Jurkat, Clone E6-1 (cell line): ENCODE data around the gene CD48. TPM values are rescaled to one million over a fixed set of nuclear protein-coding genes. Genes with fewer than 3 reads are reported as not detected.

Experiments
- DNase-seq: peaks from one replicate; pipeline ENCODE4 v3.0.0-alpha.2; 2011; ENCODE audit warnings: low read depth, low spot score
- H3K4me3 ChIP-seq: 2 replicates; pipeline ENCODE4 v1.5.1; 2011; ENCODE audit warnings: mild to moderate bottlenecking, low read length, control low read depth, moderate library complexity
- polyA plus RNA-seq: library from polyadenylated mRNA; unstranded; fragments of >200 nt; gene quantifications from one replicate; pipeline ENCODE4 v1.2.1, GENCODE V29; 2012; ENCODE audit warnings: missing spikeins; ENCODE audit not compliant: insufficient read length, insufficient read depth

CD48 gene, protein sequence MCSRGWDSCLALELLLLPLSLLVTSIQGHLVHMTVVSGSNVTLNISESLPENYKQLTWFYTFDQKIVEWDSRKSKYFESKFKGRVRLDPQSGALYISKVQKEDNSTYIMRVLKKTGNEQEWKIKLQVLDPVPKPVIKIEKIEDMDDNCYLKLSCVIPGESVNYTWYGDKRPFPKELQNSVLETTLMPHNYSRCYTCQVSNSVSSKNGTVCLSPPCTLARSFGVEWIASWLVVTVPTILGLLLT
- 6.5 TPM for polyA plus RNA-seq

DNA sequence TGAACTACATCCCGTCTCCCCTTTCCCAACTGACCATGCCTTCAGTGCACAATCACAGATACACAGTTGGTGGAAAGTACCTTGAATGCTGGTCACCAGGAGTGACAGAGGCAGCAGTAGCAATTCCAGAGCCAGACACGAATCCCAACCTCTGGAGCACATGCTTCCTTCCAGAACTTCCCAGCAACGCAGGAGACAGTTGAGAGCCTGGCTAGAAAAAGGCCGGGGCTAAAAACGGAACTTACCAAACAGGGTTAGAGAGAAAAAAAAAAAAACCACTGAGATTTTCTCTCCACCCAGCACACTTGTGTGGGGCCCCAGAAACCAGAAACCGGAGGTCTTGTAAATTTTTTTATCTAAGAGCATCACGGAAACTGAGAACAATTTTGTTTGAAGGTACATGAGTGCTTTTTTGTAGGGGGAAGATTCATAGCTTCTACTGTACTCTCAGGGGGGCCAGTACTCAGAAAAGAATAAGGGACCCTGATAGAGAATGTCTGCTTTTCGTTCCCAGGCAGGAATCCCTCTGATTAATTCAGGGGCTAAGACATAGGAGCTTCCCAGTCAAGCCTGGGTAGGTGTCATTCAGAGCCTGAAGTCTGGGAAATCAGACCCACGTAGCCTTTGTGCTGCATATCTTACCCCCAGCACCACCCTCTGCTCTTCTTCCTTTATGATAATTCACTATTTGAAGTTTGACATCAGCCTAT is at the start of gene CD48:
Gene CD48, minus strand, starts transcription at position 221 of the 710 bp plus-strand sequence. Its CDS starts 59 bp downstream, at position 162.
- peak; percentile 89 for DNase-seq
- peak within 1 kb of the TSS; percentile 74 for H3K4me3 ChIP-seq

DNA sequence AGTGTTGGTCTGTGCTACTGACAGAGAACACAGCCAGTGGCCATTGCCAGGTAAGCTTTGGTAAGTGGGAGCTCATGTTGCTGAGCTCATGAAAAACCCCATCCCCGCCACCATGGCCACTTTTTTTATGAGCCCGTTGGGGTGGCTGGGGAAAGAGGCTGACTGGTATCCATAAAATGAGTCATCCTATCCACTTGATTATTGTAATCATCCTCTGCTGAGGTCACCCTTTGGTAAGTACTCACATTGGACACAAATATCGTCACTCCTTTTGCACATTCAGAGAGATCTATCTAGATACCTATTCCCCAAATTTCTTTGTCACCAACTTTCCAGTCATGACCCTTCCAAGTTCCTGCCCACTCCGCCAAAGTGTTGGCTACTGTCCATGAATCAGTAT is 49.4 kb upstream of the CD48 start:
- DNase-seq, result no peak

GRCh38 chr1:160759740-160760139 is 48.1 kb upstream of the CD48 start:
- DNase-seq, result no peak
- no peak overlapping the region for H3K4me3 ChIP-seq

More for the DNA sequence above, 49.4 kb upstream of the CD48 start:
- H3K4me3 ChIP-seq, result no peak overlapping the region

GRCh38 chr1:160758521-160758920 is 46.9 kb upstream of the CD48 start:
- no peak for DNase-seq
- H3K4me3 ChIP-seq, result no peak overlapping the region

DNA sequence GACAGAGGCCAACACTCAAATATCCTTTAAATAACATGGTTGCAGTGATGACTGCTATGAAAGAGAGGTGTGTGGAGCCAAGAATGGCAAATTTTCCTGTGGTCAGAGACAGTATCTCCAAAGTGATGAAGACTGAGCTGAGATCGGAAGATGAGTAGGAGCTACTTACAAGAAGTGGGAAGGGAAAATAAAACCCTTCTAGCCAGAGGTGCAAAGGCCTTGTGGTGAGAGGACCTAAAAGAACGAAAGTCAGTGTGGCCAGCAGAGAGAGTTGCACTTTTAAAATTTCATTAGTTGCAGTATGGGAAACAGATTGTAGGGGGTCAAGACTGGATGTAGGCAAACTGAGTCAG is 45.2 kb upstream of the CD48 start:
- no peak for DNase-seq
- H3K4me3 ChIP-seq, result no peak overlapping the region

GRCh38 chr1:160755911-160756848 is 44.6 kb upstream of the CD48 start:
- no peak overlapping the region for H3K4me3 ChIP-seq
- DNase-seq, result no peak

GRCh38 chr1:160755461-160755860 is 43.8 kb upstream of the CD48 start:
- DNase-seq, result no peak

DNA sequence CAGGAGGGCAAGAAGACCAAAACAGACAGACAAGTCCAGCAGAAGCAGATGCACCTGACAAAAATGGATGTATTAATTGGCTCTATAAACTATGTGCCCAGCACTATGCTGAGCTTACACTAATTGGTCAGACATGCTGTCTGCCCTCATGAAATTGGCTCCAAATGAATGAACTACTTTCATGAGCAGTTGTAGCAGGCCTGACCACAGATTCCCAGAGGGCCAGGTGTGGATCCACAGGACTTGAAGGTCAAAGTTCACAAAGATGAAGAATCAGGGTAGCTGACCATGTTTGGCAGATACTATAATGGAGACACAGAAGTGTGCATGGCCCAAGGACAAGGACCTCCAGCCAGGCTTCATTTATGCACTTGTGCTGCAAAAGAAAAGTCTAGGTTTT is 42.0 kb upstream of the CD48 start:
- no peak for DNase-seq
- H3K4me3 ChIP-seq, result no peak overlapping the region

More at GRCh38 chr1:160755461-160755860, 43.8 kb upstream of the CD48 start:
- no peak overlapping the region for H3K4me3 ChIP-seq

DNA sequence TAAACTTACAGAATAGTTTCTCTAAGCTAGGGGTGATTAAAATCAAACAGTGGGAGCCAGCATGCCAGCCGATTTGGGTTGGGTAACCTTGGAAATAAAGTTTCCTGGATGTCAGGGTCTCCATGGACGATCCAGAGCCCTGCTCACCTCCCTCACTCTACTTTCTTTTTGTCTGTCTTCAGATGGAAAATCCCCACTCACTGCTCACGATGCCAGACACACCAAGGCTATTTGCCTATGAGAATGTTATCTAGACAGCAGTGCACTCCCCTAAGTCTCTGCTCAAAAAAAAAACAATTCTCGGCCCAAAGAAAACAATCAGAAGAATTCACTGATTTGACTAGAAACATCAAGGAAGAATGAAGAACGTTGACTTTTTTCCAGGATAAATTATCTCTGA is 41.3 kb upstream of the CD48 start:
- H3K4me3 ChIP-seq, result no peak overlapping the region
- DNase-seq, result no peak

DNA sequence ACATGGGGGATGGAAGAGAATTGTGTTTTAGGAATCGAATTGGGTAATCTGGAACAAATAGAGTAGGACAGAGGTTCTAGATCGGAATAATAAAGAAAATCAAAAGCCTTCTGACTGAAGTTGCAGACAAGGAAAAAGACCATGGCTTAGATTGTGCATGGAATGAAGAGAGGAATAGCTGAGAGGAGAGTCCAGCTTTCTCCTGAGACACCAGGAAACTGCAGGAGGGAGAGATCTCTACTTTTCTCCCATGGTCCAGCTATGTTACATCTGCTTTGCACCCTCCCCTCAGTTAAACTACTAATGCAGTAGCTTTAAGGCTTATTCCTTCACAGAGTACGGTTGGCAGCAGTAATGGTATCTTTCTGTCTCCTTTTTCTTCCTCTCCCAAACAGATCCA is 40.8 kb upstream of the CD48 start:
- no peak overlapping the region for H3K4me3 ChIP-seq
- DNase-seq, result no peak

- no peak overlapping the region for H3K4me3 ChIP-seq
- DNase-seq, result no peak
These were observed 39.0 kb upstream of the CD48 start for GRCh38 chr1:160750608-160751007.

DNA sequence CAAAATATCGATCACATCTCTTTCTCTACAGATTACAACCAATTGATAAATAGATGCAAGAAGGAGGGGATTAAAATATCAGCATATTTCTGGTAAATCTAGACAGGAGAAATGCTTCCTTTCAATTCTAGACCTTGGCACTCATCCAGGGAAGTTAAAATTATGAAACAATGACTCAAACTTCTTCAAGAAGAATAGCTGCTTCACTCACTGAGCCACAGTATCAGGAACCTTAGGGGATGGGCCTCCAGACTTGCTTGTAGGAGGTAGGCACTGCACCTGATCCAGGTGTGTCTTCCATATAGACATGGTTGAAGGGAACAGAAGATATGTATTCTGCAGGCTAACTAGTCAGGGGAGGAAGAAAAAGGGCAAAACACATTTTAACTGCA is 37.3 kb upstream of the CD48 start:
- DNase-seq, result no peak

GRCh38 chr1:160748181-160748877 is 36.7 kb upstream of the CD48 start:
- no peak for DNase-seq

More for the DNA sequence above, 37.3 kb upstream of the CD48 start:
- no peak overlapping the region for H3K4me3 ChIP-seq

DNA sequence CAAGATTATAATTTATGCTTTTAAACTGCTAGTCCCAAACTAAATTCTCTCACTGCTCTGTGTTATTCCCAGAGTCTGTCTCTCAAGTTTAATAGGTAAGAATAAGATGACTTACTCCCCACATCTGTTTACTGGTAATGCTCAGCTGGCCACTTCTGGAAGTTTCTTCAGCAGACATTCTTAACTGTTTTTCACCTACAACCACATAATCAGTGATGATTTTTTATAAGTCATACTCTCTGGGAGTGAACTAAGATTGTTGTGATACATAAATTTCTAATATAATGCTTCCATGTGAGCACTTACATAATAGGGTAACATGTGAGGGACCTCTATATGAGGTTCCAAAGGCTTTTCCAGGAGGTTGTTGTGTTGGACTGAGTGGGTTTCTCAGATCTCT is 36.1 kb upstream of the CD48 start:
- DNase-seq, result no peak
- no peak overlapping the region for H3K4me3 ChIP-seq

More at GRCh38 chr1:160748181-160748877, 36.7 kb upstream of the CD48 start:
- H3K4me3 ChIP-seq, result no peak overlapping the region

GRCh38 chr1:160746836-160747500 is 35.3 kb upstream of the CD48 start:
- no peak for DNase-seq
- H3K4me3 ChIP-seq, result no peak overlapping the region

DNA sequence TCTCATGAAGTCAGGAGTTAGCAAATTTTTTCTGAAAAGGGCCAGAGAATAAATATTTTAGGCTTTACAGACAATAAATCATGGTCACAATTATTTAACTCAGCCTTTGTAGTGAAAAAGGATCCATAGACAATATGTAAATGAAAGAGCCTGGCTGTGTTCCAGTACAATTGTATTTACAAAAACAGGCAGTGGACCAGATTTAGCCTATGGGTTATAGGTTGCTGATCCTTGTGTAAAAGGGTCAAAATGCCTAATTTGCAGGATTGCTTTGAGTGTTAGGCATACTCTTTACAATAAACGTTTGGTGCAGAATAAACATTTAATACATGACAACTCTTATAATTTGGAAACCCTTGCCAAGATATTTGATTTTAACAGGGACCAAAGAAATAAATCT is 33.9 kb upstream of the CD48 start:
- H3K4me3 ChIP-seq, result no peak overlapping the region
- no peak for DNase-seq

DNA sequence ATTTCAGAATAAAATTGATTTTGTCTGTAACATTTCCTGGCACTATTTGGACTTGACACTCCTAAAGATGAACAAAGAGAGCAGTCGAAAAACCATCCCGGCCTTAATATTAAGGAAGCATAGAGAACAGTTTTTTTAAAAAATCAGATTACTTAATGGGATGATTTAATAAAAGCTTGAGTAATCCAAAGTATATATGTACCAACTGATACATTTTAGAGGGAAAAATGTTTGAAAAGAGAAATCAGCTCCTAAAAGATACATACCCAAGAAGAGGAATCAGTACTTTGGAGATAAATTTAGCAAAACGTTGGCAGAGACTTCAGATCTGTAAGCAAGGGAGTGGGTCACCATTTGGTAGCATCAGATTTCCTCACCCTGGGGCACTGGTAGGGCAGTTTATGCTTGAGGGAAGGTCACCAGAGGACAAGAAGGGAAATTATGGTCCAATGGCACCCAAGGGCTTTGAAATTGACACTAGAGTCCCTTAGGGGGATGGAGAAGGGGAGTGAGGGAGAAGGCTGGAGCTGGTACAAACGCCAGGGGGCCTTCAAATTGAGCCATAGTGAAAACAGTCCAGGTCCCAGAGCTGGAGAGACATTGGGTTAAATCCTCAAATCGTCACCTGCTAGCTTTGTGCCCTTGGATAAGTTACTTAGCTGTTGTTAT is 33.4 kb upstream of the CD48 start:
- no peak for DNase-seq
- no peak overlapping the region for H3K4me3 ChIP-seq

- H3K4me3 ChIP-seq, result no peak overlapping the region
- DNase-seq, result no peak
These were observed 32.7 kb upstream of the CD48 start for GRCh38 chr1:160744199-160744851.
